NCI-H2227 (cell line): ENCODE data around the gene RFX8.
"Not testable (repeated sequence)": the region's sequence is repeated elsewhere in the genome, so short reads cannot be mapped to it uniquely, and the experiment has no call there.

Experiments used
- DNase-seq: peaks from one replicate; lab custom pipeline; 2025; ENCODE audit not compliant: unreplicated experiment; lab: John Stamatoyannopoulos, UW

The RFX8 gene

GRCh38 chr2:101355401-101356054 is 119.4 kb downstream of the RFX8 start:
- no peak for DNase-seq

- DNase-seq = no peak
Measured at GRCh38 chr2:101354420-101355311, 120.2 kb downstream of the RFX8 start.

- DNase-seq = not testable (repeated sequence)
Measured at GRCh38 chr2:101352631-101353030, 122.3 kb downstream of the RFX8 start.

- DNase-seq = no peak
Measured at GRCh38 chr2:101351207-101351606, 123.7 kb downstream of the RFX8 start.

GRCh38 chr2:101349893-101350662 is 124.8 kb downstream of the RFX8 start:
- DNase-seq = no peak

- no peak for DNase-seq
Measured at GRCh38 chr2:101348883-101349282, 126.0 kb downstream of the RFX8 start.
